Measurements from ENCODE around the gene ENPP3. TPM values are rescaled to one million over a fixed set of nuclear protein-coding genes. Genes with fewer than 3 reads are reported as not detected.

Gene ENPP3
- polyA plus RNA-seq, 1 experiment, result 0.14 TPM

DNA sequence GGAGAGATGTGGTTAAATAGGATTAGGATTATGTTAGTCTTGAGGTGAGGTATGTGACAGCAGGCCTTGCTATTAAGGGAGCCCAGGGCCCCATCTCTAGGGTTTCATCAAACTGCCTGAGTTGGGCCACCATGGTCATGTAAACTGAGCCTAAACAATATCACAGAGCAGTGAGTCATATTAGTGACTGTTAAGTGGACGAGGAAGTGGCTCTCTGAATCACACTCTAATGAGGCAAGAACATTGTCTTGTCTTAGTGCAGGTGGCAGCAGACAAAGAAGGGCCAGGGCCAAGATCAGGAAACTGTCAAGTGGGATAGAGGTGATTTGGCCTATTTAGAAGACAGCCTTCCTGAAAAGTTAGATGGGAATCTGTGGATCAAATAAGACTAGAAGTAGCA, 23.1 kb downstream of the ENPP3 start:
- DNase-seq (ENCODE audit: low read depth, low spot score), result no peak
- Histone ChIP-seq H3K27ac (ENCODE audit: low read depth, low read length) (no peak overlapping the region), H3K4me3 (ENCODE audit: low read depth, low read length) (no peak overlapping the region), H3K27me3 (ENCODE audit: control insufficient read depth, insufficient read depth, low read length) (no peaks in the 10 kb centered on the region), H3K9me3 (ENCODE audit: control insufficient read depth, insufficient read depth, low read length) (no peaks in the 10 kb centered on the region)
- ChIA-PET CTCF (no interaction called here), POLR2A (no interaction called here)
- TF ChIP-seq CTCF (IDR thresholded peaks at IDR 0.05; ENCODE audit: low read depth, low read length), result no peak

DNA sequence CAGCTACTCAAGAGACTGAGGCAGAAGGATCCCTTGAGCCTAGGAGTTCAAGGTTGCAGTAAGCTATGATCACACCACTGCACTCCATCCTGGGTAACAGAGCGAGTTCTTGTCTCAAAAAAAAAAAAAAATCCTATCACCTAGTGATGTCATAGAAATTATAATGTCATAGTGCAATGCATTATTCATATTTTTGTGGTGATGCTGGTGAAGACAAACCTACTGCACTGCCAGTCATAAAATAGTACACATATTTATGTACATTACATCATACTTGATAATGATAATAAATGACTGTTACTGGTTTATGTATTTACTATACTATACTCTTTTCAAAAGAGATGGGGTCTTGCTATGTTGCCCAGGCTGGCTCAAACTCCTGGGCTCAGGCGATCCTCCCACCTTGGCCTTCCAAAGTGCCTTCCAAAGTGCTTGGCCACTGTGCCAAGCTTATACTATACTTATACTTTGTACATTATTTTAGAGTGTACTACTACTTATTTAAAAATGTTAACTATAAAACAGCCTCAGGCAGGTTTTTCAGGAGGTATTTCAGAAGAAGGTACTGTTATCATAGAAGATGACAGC, 26.6 kb downstream of the ENPP3 start:
- TF ChIP-seq CTCF (IDR thresholded peaks at IDR 0.05; ENCODE audit: low read depth, low read length), result no peak
- ChIA-PET POLR2A (no interaction called here), CTCF (interaction anchor here (1.1 to 1.8 kb wide), 2 partner anchors 9 to 35 kb away, joined by 3 to 8 read pairs; partner anchors contain the start of gene MED23)
- DNase-seq (ENCODE audit: low read depth, low spot score), result no peak
- no peaks in the 10 kb centered on the region for H3K27me3 ChIP-seq (ENCODE audit: control insufficient read depth, insufficient read depth, low read length)
- H3K27ac ChIP-seq (ENCODE audit: low read depth, low read length), result no peak overlapping the region
- no peak overlapping the region for H3K4me3 ChIP-seq (ENCODE audit: low read depth, low read length)
- no peaks in the 10 kb centered on the region for H3K9me3 ChIP-seq (ENCODE audit: control insufficient read depth, insufficient read depth, low read length)

DNA sequence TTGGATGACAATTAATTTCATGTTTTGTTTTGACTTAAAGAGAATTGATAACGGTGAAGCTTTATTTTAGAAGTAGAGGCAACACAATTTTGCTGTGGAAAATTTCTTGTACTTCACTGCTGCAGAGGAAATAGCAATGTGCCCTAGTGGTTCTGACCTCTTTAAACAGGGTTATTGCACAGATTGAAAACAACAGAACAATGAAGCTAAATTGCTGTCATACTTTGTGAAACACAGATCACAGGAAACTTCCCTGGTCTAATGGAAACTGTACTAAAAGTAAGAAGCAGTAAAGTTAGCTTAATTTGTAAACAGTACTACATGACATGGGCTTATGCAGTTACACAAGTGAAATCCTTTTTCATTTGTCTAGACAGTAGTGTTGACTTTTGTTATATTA, 32.8 kb downstream of the ENPP3 start:
- CTCF ChIA-PET, result interaction anchor here (0.7 to 1.8 kb wide), 3 partner anchors 25 to 610 kb away, joined by 3 to 18 read pairs (median 3); no protein-coding TSS in a partner anchor
- H3K27me3 ChIP-seq (ENCODE audit: control insufficient read depth, insufficient read depth, low read length), result no peaks in the 10 kb centered on the region
- no peak overlapping the region for H3K4me3 ChIP-seq (ENCODE audit: low read depth, low read length)
- H3K9me3 ChIP-seq (ENCODE audit: control insufficient read depth, insufficient read depth, low read length), result no peaks in the 10 kb centered on the region
- TF ChIP-seq CTCF (IDR thresholded peaks at IDR 0.05; ENCODE audit: low read depth, low read length), result no peak
- no peak for DNase-seq (ENCODE audit: low read depth, low spot score)
- POLR2A ChIA-PET, result no interaction called here
- no peak overlapping the region for H3K27ac ChIP-seq (ENCODE audit: low read depth, low read length)

- Histone ChIP-seq H3K27ac (ENCODE audit: low read depth, low read length) (no peak overlapping the region), H3K27me3 (ENCODE audit: control insufficient read depth, insufficient read depth, low read length) (no peaks in the 10 kb centered on the region), H3K9me3 (ENCODE audit: control insufficient read depth, insufficient read depth, low read length) (no peaks in the 10 kb centered on the region), H3K4me3 (ENCODE audit: low read depth, low read length) (no peak overlapping the region)
- CTCF ChIA-PET, result no interaction called here
- no peak for DNase-seq (ENCODE audit: low read depth, low spot score)
- POLR2A ChIA-PET, result no interaction called here
- TF ChIP-seq CTCF (IDR thresholded peaks at IDR 0.05; ENCODE audit: low read depth, low read length), result no peak
Measured at GRCh38 chr6:131673184-131673583, 36.1 kb downstream of the ENPP3 start.

DNA sequence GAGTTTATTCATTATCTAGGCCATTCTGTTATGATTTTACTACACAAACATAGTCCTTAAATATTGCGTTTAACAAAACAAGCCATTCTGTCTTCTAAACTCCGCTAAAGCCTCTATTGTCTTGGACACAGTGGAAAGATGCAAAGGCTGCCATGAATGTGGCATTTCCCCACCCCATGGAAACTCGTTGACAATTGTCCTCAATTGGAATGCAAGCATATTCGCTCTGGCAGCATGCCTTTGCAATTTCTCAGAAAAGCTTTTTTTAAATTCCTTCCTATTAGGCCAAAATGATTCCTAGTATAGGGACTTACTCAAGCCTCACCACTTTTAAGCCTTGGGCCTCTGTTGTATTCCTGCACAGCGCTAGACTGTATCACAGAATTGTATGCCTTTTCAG, 41.3 kb downstream of the ENPP3 start:
- no peak for DNase-seq (ENCODE audit: low read depth, low spot score)
- no peak overlapping the region for H3K4me3 ChIP-seq (ENCODE audit: low read depth, low read length)
- no peak for TF ChIP-seq CTCF (IDR thresholded peaks at IDR 0.05; ENCODE audit: low read depth, low read length)
- no peaks in the 10 kb centered on the region for H3K9me3 ChIP-seq (ENCODE audit: control insufficient read depth, insufficient read depth, low read length)
- CTCF ChIA-PET, result no interaction called here
- H3K27ac ChIP-seq (ENCODE audit: low read depth, low read length), result no peak overlapping the region
- POLR2A ChIA-PET, result no interaction called here
- H3K27me3 ChIP-seq (ENCODE audit: control insufficient read depth, insufficient read depth, low read length), result peaks cover 6% of the 10 kb centered on the region
